Measurements from ENCODE around the gene FLOT2.
"Not testable (repeated sequence)": the region's sequence is repeated elsewhere in the genome, so short reads cannot be mapped to it uniquely, and the experiment has no call there.

FLOT2 gene

DNA sequence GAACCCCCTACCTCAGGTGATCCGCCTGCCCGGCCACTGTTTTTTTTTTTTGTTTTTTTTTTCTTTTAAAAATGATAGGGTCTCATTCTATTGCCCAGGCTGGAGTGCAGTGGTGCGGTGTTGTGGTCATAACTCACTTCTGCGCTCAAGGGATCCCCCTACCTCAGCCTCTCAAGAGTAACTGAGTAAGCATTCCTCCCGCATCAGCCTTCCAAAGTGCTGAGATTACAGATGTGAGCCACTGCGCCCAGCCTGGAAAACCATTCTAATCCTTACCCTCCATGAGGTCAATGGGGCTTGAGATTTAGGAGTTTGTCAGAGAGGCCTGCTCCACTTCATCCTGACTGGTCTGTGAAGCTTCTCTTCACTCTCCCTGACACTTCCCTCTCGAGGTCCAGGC lies 30.3 kb downstream of the FLOT2 start:
- no peak for DNase-seq

DNA sequence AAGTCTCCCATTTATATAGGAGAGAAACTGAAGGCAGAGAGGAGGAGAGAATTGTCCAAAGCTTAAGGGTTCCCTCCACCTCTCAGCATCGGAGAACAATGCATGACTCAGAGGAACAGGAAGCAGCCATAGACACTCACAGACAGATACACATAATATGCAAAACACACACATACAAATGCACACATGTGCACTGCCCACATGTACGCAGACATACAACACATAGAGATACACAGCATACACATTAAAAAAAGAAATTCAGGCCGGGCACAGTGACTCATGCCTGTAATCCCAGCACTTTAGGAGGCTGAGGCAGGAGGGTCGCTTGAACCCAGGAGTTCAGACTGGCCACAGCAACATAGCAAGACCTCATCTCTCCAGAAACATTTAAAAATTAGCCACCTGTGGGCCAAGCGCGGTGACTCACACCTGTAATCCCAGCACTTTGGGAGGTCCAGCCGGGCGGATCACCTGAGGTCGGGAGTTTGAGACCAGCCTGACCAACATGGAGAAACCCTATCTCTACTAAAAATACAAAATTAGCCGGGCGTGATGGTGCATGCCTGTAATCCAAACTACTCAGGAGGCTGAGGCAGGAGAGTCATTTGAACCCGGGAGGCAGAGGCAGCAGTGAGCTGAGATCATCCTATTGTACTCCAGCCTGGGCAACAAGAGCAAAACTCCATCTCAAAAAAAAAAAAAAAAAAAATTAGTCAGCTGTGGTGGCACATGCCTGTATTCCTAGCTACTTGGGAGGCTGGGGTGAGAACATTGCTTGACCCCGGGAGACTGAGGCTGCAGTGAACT lies 31.4 kb downstream of the FLOT2 start:
- DNase-seq = peak in 1 of 5 experiments; percentile 20

DNA sequence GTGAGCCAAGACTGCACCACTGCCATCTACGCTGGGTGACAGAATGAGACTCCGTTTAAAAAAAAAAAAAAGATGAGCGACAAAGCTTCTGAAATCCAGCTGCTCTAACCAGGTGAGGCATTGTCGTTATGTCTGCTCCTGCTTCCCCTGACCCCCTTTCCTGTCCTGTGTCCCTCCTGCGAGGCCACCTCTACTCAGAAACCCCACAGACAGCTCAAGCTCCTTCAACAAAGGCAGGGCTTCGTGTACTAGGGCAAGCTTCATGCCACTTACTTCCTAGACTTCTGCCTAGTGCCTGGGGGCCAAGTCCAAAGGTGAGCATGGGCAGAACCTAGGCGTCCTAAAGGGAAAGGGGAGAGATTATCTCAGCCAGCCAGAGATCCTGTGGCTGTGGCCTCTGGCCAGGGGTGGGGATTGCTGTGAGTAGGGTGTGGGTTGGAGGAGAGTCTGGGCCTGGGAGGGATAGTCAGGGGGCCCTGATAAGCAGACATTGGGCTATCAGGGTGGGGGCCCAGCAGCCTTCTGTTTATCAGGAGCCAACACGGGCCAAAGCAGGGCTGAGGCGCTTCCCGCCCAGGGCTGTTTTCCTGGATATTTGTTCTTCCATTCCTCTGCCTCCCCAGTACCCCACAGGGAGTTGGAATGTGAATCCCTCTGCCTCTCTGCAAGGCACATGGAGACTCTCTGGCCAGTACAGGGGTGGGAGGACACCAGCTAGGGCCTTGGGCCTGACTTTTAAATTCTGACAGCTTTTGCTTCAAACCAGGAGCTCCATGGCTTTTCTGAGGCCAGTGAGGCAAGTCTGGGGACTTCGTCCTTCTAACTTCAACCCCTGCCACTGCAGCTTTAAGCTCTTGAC lies 32.3 kb downstream of the FLOT2 start:
- DNase-seq = no peak

DNA sequence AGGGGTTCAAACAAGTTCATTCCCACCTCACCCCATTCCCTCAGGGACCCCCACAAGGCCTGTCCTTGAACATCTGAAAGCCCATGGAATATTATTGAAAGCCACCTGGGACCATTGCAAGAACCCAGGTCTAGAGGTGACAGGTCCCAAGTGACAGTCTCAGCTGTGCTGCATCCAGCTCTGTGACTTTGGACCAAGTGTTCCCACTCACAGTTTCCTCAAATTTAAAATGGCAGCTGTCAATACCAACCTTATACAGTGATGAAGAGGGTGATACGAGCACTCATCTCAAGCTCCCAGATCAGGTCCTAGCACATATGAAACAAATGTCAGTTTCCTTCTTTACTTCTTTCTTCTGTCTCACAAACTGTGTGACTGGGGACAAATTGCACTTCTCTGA lies 33.6 kb downstream of the FLOT2 start:
- no peak for DNase-seq

DNA sequence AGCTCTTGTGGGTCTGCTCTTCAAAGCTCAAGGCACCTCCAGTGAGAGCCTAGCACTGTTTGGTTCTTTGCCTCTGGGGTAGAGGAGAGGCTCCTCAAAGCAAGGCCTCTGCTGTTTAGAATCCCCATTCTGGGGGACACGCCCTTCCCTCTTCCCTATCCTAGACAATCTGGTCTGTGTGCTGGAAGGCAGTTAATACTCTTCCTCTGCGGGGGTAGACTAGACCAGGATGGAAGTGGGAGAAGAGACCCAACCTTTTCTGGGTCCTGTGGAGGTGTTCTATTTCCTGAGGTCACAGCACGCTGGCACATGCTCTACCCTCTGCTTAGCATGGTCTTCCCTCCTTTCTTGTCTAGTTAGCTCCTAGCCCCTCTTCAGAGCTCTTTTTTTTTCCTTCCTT lies 35.0 kb downstream of the FLOT2 start:
- no peak for DNase-seq

DNA sequence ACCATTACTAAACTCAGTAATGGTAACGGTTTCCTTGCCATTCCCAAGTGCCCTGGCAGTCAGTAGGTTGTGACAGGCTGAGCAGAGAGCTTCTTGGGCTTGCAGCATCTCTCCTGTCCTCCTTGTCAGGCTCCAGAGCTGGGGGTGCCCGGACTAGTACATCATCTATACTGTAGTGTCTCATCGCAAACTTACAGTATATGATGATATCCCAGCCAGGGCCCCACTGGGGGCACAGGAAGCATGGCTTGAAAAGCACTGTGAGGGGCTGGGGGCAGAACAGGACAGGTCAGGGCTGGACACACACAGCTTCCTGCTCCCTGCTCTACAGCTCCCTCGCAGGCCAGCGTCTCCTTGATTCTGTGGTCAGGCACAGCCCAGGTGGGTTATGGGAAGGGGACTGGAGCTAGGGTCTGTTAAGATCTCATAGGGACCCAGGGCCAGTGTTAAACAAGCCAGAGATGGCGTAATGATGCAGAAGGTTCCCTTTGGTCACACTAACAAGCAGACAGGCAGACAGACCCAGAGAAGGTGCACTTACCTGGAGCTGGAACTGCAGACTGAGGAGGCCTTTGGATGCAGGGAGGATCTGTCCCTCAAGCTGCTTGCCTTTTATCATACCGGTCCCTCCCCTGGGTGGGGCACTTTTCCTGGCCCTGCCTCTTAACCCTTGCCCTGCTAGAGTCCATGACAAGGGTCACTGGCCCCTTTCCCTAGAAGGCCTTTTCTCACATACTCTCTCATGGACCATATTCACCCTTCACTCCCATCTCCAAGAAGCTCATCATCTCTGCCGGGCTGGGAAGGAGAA lies 35.9 kb downstream of the FLOT2 start:
- DNase-seq = no peak

DNA sequence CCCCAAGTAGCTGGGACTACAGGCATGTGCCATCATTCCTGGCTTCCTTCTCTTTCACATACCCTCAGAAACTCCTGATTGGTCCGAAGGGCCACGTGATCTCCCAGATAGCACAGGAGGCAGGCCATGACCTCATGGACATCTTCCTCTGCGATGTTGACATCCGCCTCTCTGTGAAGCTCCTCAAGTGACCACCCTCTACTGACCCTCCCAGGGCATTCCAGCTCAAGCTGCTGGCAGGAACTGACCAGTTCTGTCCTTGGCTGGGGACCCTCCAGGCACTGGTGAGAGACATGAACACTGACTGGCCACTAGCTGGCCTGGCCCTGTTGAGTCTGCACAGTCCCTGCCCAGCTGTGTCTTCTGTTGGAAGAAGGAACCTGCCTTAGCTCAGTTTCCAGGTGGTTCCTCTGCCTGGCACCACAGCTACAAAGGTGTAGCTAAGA lies 37.1 kb downstream of the FLOT2 start:
- no peak for DNase-seq

DNA sequence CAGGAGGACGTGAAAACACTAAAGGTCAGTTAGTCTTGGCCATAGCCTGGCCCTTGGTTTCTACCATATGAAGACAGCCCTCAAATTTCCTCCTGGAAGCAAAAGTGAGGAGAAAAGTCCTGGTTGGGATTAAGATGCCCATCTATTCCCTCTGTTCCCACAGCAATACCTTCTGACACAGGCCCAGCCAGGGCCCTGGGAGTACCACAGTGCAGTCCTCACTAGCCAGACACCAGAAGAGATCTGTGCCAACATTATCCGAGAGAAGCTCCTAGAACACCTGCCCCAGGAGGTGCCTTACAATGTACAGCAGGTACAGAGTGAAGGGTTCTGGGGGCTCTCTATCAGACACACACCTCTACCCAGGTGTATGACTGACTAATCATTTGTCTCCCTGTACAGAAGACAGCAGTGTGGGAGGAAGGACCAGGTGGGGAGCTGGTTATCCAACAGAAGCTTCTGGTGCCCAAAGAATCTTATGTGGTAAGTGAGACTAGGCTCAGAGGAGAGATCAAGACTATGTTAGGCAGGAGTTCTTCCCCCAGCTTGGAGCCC lies 38.7 kb downstream of the FLOT2 start:
- DNase-seq = no peak

DNA sequence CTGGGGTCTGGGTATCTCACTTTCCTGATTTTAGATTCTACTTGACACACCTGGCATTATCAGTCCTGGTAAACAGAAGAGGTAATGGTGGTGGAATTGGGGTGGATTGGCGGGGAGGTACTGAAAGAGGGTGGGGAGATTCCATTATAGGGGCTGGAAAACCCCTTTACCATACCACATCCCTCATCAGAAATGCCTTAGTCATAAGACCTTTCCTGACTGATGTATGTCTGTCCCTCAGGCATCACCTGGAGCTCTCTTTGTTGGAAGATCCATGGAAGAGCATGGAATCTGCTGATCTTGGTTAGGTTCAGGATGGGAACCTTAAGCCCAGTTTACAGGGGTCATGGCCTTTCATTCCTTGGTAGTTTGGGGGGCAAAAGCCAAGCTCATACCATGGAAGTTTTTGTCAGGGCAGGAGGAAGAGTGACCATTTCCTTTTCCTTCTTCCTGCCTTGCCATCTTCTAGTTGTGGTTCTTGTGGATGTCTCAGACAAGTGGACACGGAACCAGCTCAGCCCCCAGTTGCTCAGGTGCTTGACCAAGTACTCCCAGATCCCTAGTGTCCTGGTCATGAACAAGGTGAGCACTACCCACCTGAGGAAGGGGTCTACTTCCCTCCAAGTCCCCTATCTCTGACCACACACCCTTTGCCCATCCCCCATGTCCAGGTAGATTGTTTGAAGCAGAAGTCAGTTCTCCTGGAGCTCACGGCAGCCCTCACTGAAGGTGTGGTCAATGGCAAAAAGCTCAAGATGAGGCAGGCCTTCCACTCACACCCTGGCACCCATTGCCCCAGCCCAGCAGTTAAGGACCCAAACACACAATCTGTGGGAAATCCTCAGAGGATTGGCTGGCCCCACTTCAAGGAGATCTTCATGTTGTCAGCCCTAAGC lies 39.4 kb downstream of the FLOT2 start:
- no peak for DNase-seq

DNA sequence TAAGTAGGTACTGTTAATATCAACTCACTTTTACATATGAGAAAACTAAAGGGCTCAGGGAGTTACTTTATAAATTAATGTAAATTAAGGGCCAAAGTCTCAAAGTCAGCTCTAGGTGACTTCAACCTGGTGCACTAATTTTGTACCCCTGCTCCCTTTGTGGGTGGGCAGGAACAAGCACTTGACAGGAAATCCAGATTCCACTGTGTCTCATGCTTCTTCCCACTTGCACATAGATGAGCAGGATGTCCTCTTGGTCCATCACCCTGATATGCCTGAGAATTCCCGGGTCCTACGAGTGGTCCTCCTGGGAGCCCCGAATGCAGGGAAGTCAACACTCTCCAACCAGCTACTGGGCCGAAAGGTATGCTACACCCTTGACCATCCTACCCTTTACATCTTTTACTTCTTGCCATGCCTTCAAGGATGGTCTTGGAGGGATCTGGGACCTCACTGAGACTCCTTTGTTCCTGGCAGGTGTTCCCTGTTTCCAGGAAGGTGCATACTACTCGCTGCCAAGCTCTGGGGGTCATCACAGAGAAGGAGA lies 41.4 kb downstream of the FLOT2 start:
- no peak for DNase-seq

DNA sequence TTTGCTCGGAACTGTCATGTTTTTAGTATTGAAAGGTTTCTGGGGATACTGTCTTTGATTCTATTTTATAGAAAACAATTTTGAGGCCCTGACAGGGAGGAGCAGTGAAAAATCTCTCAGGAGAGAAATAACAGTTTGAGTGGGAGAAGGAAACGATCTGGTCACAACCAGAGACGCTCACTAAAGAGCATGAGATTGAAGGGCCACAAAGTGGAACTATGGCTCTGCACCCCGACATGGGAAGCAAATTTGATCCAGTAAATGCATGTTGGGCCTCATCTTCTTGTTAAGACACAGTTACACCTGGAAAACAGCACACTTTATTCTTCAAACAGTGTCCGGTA lies 42.2 kb downstream of the FLOT2 start:
- no peak for DNase-seq

DNA sequence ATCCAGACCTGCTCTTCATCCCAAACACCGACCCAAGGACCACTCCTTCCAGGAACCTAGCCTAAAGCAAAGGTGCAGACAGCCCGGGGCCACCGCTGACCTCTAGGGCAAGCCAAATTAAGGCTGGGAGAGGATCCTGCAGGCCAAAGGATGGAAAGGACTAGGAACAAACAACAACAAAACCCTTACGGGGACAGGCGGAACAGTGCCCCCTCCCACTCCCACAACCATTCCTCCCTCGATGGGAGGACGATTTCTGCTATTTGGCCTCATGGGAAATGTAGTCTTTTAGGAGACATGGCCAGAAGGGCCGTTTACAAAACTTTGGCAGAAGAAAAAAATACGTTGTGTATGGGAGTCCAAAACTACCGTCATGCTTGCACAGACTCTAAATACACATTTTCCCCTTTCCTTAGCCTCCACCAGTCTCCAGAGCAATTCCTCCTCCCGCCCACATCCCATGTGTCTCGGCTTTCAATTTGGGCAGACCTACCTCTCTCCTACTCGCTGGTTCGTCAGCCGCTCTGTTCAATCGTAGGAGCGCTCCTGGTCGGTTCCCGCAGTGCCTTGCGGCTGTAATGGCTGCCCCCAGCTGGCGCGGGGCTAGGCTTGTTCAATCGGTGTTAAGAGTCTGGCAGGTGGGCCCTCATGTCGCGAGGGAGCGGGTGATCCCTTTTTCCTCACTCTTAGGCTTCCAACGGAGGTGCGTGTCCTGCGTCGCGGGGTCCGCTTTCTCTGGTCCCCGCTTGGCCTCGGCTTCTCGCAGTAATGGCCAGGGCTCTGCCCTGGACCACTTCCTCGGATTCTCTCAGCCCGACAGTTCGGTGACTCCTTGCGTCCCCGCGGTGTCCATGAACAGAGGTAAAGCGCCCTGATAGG lies 42.8 kb downstream of the FLOT2 start, which contains the start of gene ERAL1:
ERAL1 (plus strand) TSS at position 560 of the 879 bp plus-strand sequence; CDS start at position 579, 19 bp downstream.
- peak; percentile 65 to 88 (median 78) for DNase-seq

DNA sequence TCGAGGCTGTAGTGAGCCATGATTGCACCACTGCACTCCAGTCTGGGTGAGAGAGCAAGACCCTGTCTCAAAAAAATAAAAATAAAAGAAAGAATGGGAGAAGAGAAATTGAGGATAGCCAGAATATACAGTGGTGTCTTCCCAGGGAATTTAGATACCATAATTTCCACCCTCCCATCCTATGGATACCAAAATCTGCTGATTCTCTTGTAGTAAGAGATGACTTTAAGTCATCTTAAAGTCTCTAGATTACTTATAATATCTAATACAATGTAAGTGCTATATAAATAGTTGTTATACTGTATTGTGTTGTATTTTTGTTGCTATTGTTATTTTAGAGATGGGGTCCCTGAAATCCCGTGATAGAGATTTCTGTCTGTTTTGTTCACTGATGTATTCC lies 44.2 kb downstream of the FLOT2 start:
- no peak for DNase-seq

DNA sequence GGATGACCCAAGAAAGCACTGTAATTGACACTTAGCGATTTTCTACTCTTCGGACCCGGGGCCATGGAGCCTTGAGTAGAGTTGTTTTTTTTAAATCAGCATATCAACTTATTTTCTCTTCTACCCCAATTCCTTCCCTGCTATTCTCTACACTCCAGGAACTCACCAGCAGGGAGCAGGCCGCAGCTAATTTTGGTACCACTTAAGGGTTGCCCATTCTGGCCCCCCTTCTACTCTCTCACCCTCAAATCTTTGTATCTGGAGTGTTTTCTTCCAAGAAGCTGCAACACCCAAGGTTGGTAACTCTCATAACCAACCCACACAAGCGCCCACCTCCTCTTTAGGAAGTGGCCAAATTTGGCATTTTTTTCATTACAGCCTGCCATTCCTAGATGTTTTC lies 48.3 kb downstream of the FLOT2 start:
- DNase-seq = peak in 1 of 5 experiments; percentile 27

DNA sequence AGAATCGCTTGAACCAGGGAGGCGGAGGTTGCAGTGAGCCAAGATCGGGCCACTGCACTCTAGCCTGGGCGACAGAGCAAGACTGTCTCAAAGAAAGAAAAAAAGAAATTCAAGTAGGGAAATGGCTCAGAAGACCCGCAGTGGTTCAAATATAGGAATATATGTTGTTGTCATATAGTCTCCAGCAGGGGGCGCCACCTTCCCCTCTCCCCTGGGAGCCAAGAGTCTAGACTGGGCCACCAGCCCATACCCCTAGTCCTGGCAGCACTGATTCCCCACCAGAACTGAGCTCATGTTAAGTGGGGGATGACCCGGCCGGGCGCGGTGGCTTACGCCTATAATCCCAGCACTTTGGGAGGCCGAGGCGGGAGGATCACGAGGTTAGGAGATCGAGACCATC lies 48.9 kb downstream of the FLOT2 start:
- peak; percentile 19 to 69 (median 39) for DNase-seq

DNA sequence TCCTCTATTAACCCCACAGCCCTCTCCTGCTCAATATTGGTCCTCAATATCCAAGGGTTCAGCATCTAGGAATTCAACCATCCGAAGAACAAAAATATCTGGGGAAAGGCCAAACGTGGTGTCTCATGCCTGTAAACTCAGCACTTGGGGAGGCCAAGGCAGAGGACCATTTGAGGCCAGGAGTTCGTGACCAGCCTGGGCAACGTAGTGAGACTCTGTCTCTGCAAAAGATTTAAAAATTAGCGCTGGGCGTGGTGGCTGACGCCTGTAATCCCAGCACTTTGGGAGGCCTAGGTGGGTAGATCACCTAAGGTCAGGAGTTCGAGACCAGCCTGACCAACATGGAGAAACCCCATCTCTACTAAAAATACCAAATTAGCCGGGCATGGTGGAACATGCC lies 50.8 kb downstream of the FLOT2 start:
- not testable (repeated sequence) for DNase-seq

DNA sequence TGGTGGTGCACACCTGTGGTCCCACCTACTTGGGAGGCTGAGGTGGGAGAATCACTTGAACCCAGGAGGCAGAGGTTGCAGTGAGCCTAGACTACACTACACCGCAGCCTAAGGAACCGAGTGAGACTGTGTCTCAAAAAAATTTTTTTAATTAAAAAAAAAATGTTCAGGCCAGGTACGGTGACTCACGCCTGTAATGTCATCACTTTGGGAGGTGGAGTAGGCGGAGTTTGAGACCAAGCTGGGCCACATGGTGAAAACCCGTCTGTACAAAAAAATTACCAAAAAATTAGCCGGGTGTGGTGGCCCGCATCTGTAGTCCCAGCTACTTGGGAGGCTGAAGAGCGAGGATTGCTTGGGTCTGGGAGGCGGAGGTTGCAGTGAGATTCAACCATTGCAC lies 51.3 kb downstream of the FLOT2 start:
- DNase-seq = no peak

DNA sequence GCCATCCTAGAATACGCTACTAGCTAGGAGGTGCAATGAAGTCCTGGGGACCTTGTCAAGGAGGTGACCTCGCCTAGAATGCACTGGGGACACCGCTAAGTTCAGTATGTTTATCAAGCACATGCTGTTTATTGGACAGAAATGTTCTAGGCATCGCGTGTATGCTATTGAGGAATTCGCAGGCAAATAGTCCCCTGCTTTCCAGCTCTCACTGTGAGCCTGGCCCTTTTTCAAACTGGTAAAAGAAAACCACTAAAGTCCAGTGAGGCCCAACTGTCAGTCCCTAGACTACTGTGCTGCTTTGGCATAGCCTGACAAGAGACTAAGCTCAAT lies 53.8 kb downstream of the FLOT2 start:
- no peak for DNase-seq

DNA sequence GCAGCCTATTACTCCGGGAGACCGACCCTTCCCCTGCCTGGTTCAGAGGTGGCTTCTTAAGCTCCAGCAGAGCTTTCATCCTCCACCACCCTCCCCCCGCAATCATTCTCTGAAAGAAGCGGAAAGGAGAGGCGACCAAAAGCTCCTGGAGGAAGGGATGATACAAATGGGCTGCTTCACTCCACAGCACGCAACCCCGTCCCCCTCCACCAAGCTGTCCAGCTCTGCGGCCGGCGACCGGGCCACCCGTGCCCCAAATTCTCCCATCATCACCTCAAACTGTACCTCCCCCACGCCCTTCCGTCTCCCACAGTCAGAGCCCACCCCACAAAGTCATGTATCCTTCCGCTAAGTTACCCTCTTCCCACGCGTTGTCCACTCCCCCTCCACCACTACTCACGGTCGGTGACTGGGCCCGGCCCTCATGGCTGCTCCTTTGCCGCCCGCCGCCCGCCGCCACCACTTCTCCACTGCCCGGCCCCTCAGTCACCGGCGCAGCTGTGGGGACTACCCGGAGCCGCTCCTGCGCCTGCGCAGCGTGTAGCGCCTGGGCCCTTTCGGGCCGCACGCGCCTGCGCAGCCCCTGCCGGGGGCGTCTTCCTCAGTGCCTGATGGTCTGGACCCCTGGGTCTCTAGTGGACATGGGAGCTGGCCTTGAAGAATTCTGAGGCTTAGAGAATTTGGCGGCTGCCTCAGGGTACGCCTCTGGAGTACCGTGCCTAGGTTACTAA lies 55.1 kb downstream of the FLOT2 start, which contains the start of gene FAM222B:
FAM222B (minus strand) TSS at position 509 of the 731 bp plus-strand sequence. CDS start 76,123 bp downstream, outside the sequence.
- peak; percentile 69 to 88 (median 80) for DNase-seq

All from T-helper 2 cell (primary cell).